Measurements from ENCODE around the gene ZEB2.

ZEB2 gene

GRCh38 chr2:144500563-144500962 is 19.4 kb downstream of the ZEB2 start:
- H4K12ac ChIP-seq (ENCODE audit: low read depth, low read length), result no peak overlapping the region
- H3K23ac ChIP-seq (ENCODE audit: low read length), result no peak overlapping the region
- no peak overlapping the region for H3K27ac ChIP-seq (ENCODE audit: low read depth, low read length)
- no CpG with 5 or more reads among the region's 2 CpGs for WGBS (ENCODE audit: extremely low coverage, insufficient coverage, insufficient read length)
- no peak overlapping the region for H4K91ac ChIP-seq (ENCODE audit: low read depth, low read length)
- no peak for DNase-seq
- H3K18ac ChIP-seq (ENCODE audit: low read length), result no peak overlapping the region
- H3K4me2 ChIP-seq (ENCODE audit: low read length), result no peak overlapping the region
- H3K4ac ChIP-seq (ENCODE audit: low read depth, low read length), result no peak overlapping the region
- no peak overlapping the region for H2BK120ac ChIP-seq (ENCODE audit: insufficient read depth, low read length, poor library complexity)
- peaks cover 0 to 2% of the 10 kb centered on the region in 2 experiments for H3K4me1 ChIP-seq (ENCODE audit: control insufficient read depth in 1 of 2, insufficient read depth in 2 of 2, low read length in 2 of 2)
- no peaks in the 10 kb centered on the region for H3K36me3 ChIP-seq (ENCODE audit: control insufficient read depth in 1 of 2, insufficient read depth in 2 of 2, low read length in 2 of 2)
- no peaks in the 10 kb centered on the region for H3K27me3 ChIP-seq (ENCODE audit: insufficient read depth, low read length)
- H2AK5ac ChIP-seq (ENCODE audit: low read length), result no peak overlapping the region
- H3K79me2 ChIP-seq (ENCODE audit: control insufficient read depth, insufficient read depth, low read length, poor library complexity), result no peaks in the 10 kb centered on the region
- H3K14ac ChIP-seq (ENCODE audit: low read length), result no peak overlapping the region
- H3K4me3 ChIP-seq (ENCODE audit: low read depth, low read length), result no peak overlapping the region
- no peaks in the 10 kb centered on the region for H3K79me1 ChIP-seq (ENCODE audit: low read length)
- H3K9ac ChIP-seq (ENCODE audit: low read length), result no peak overlapping the region
- no peak overlapping the region for H2AFZ ChIP-seq (ENCODE audit: insufficient read depth, low read length, poor library complexity)
- no peak overlapping the region for H2BK12ac ChIP-seq (ENCODE audit: low read length)
- H2BK5ac ChIP-seq (ENCODE audit: low read depth, low read length, poor library complexity), result no peak overlapping the region
- H4K8ac ChIP-seq (ENCODE audit: low read depth, low read length), result no peak overlapping the region
- H3K9me3 ChIP-seq (ENCODE audit: insufficient read depth, low read depth, low read length), result no peaks in the 10 kb centered on the region

GRCh38 chr2:144498277-144498676 is 21.6 kb downstream of the ZEB2 start:
- no peak overlapping the region for H4K8ac ChIP-seq (ENCODE audit: low read depth, low read length)
- no peaks in the 10 kb centered on the region for H3K27me3 ChIP-seq (ENCODE audit: insufficient read depth, low read length)
- H2BK12ac ChIP-seq (ENCODE audit: low read length), result no peak overlapping the region
- H3K18ac ChIP-seq (ENCODE audit: low read length), result no peak overlapping the region
- H3K9ac ChIP-seq (ENCODE audit: low read length), result no peak overlapping the region
- H3K79me2 ChIP-seq (ENCODE audit: control insufficient read depth, insufficient read depth, low read length, poor library complexity), result no peaks in the 10 kb centered on the region
- no peaks in the 10 kb centered on the region for H3K9me3 ChIP-seq (ENCODE audit: insufficient read depth, low read depth, low read length)
- no peak overlapping the region for H4K91ac ChIP-seq (ENCODE audit: low read depth, low read length)
- no CpG with 5 or more reads among the region's 7 CpGs for WGBS (ENCODE audit: extremely low coverage, insufficient coverage, insufficient read length)
- H3K4me2 ChIP-seq (ENCODE audit: low read length), result no peak overlapping the region
- H4K12ac ChIP-seq (ENCODE audit: low read depth, low read length), result no peak overlapping the region
- no peak overlapping the region for H2AFZ ChIP-seq (ENCODE audit: insufficient read depth, low read length, poor library complexity)
- DNase-seq, result no peak
- no peak overlapping the region for H2BK120ac ChIP-seq (ENCODE audit: insufficient read depth, low read length, poor library complexity)
- H3K23ac ChIP-seq (ENCODE audit: low read length), result no peak overlapping the region
- peaks cover 0 to 2% of the 10 kb centered on the region in 2 experiments for H3K4me1 ChIP-seq (ENCODE audit: control insufficient read depth in 1 of 2, insufficient read depth in 2 of 2, low read length in 2 of 2)
- no peak overlapping the region for H2BK5ac ChIP-seq (ENCODE audit: low read depth, low read length, poor library complexity)
- no peak overlapping the region for H3K27ac ChIP-seq (ENCODE audit: low read depth, low read length)
- H2AK5ac ChIP-seq (ENCODE audit: low read length), result no peak overlapping the region
- H3K4me3 ChIP-seq (ENCODE audit: low read depth, low read length), result no peak overlapping the region
- H3K4ac ChIP-seq (ENCODE audit: low read depth, low read length), result no peak overlapping the region
- no peaks in the 10 kb centered on the region for H3K36me3 ChIP-seq (ENCODE audit: control insufficient read depth in 1 of 2, insufficient read depth in 2 of 2, low read length in 2 of 2)
- no peaks in the 10 kb centered on the region for H3K79me1 ChIP-seq (ENCODE audit: low read length)
- H3K14ac ChIP-seq (ENCODE audit: low read length), result no peak overlapping the region

- WGBS (ENCODE audit: extremely low coverage, insufficient coverage, insufficient read length), result no CpG with 5 or more reads among the region's 3 CpGs
- no peak overlapping the region for H3K9ac ChIP-seq (ENCODE audit: low read length)
Measured at GRCh38 chr2:144496977-144497598, 22.8 kb downstream of the ZEB2 start.

GRCh38 chr2:144496092-144496976 is 23.6 kb downstream of the ZEB2 start:
- Histone ChIP-seq H3K4me1 (ENCODE audit: control insufficient read depth in 1 of 2, insufficient read depth in 2 of 2, low read length in 2 of 2) (peaks cover 0 to 2% of the 10 kb centered on the region in 2 experiments), H3K4ac (ENCODE audit: low read depth, low read length) (no peak overlapping the region), H2BK5ac (ENCODE audit: low read depth, low read length, poor library complexity) (no peak overlapping the region), H4K91ac (ENCODE audit: low read depth, low read length) (no peak overlapping the region), H3K4me3 (ENCODE audit: low read depth, low read length) (no peak overlapping the region), H3K4me2 (ENCODE audit: low read length) (no peak overlapping the region), H2AFZ (ENCODE audit: insufficient read depth, low read length, poor library complexity) (no peak overlapping the region), H3K18ac (ENCODE audit: low read length) (no peak overlapping the region), H3K23ac (ENCODE audit: low read length) (no peak overlapping the region), H3K27me3 (ENCODE audit: insufficient read depth, low read length) (no peaks in the 10 kb centered on the region), H3K27ac (ENCODE audit: low read depth, low read length) (no peak overlapping the region), H3K36me3 (ENCODE audit: control insufficient read depth in 1 of 2, insufficient read depth in 2 of 2, low read length in 2 of 2) (no peaks in the 10 kb centered on the region), H2BK120ac (ENCODE audit: insufficient read depth, low read length, poor library complexity) (no peak overlapping the region), H4K12ac (ENCODE audit: low read depth, low read length) (no peak overlapping the region), H3K79me1 (ENCODE audit: low read length) (no peaks in the 10 kb centered on the region), H3K9ac (ENCODE audit: low read length) (no peak overlapping the region), H3K79me2 (ENCODE audit: control insufficient read depth, insufficient read depth, low read length, poor library complexity) (no peaks in the 10 kb centered on the region), H2BK12ac (ENCODE audit: low read length) (no peak overlapping the region), H3K9me3 (ENCODE audit: insufficient read depth, low read depth, low read length) (no peaks in the 10 kb centered on the region), H3K14ac (ENCODE audit: low read length) (no peak overlapping the region), H2AK5ac (ENCODE audit: low read length) (no peak overlapping the region), H4K8ac (ENCODE audit: low read depth, low read length) (no peak overlapping the region)
- no CpG with 5 or more reads among the region's 10 CpGs for WGBS (ENCODE audit: extremely low coverage, insufficient coverage, insufficient read length)
- DNase-seq, result no peak

More at GRCh38 chr2:144496977-144497598, 22.8 kb downstream of the ZEB2 start:
- no peaks in the 10 kb centered on the region for H3K36me3 ChIP-seq (ENCODE audit: control insufficient read depth in 1 of 2, insufficient read depth in 2 of 2, low read length in 2 of 2)
- no peaks in the 10 kb centered on the region for H3K79me1 ChIP-seq (ENCODE audit: low read length)
- no peak overlapping the region for H4K91ac ChIP-seq (ENCODE audit: low read depth, low read length)
- no peak overlapping the region for H2BK12ac ChIP-seq (ENCODE audit: low read length)
- no peaks in the 10 kb centered on the region for H3K9me3 ChIP-seq (ENCODE audit: insufficient read depth, low read depth, low read length)
- no peak overlapping the region for H3K4ac ChIP-seq (ENCODE audit: low read depth, low read length)
- no peak overlapping the region for H3K4me2 ChIP-seq (ENCODE audit: low read length)
- H3K18ac ChIP-seq (ENCODE audit: low read length), result no peak overlapping the region
- DNase-seq, result no peak
- H4K8ac ChIP-seq (ENCODE audit: low read depth, low read length), result no peak overlapping the region
- H4K12ac ChIP-seq (ENCODE audit: low read depth, low read length), result no peak overlapping the region
- H3K14ac ChIP-seq (ENCODE audit: low read length), result no peak overlapping the region
- no peak overlapping the region for H2BK120ac ChIP-seq (ENCODE audit: insufficient read depth, low read length, poor library complexity)
- peaks cover 0 to 2% of the 10 kb centered on the region in 2 experiments for H3K4me1 ChIP-seq (ENCODE audit: control insufficient read depth in 1 of 2, insufficient read depth in 2 of 2, low read length in 2 of 2)
- no peak overlapping the region for H3K27ac ChIP-seq (ENCODE audit: low read depth, low read length)
- no peak overlapping the region for H3K4me3 ChIP-seq (ENCODE audit: low read depth, low read length)
- H2AK5ac ChIP-seq (ENCODE audit: low read length), result no peak overlapping the region
- no peak overlapping the region for H3K23ac ChIP-seq (ENCODE audit: low read length)
- no peak overlapping the region for H2BK5ac ChIP-seq (ENCODE audit: low read depth, low read length, poor library complexity)
- no peaks in the 10 kb centered on the region for H3K27me3 ChIP-seq (ENCODE audit: insufficient read depth, low read length)
- no peak overlapping the region for H2AFZ ChIP-seq (ENCODE audit: insufficient read depth, low read length, poor library complexity)
- no peaks in the 10 kb centered on the region for H3K79me2 ChIP-seq (ENCODE audit: control insufficient read depth, insufficient read depth, low read length, poor library complexity)
